ENCODE measurements around the gene ACOT8.
"Not testable (repeated sequence)": the region's sequence is repeated elsewhere in the genome, so short reads cannot be mapped to it uniquely, and the experiment has no call there.

Gene ACOT8

DNA sequence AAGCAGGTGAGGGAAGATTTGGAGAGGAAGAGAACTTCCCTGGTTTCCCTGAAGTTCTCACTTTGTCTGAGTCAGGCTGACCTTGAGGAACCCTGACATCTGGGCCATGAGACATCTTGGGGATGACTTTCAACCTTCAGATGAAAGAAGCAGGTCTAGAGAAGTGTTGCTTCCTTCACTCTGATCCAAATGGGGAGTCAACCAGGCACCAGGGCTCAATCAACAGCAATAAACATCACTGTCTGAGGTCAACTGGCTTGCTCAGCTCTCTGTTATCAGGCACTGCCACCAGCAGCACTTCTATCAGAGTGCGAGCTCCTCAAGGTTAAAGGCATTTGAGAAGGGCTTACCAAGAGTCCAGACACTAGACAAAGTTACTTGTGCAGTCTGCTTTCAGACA lies 6.3 kb downstream of the ACOT8 start:
- no peak for DNase-seq

DNA sequence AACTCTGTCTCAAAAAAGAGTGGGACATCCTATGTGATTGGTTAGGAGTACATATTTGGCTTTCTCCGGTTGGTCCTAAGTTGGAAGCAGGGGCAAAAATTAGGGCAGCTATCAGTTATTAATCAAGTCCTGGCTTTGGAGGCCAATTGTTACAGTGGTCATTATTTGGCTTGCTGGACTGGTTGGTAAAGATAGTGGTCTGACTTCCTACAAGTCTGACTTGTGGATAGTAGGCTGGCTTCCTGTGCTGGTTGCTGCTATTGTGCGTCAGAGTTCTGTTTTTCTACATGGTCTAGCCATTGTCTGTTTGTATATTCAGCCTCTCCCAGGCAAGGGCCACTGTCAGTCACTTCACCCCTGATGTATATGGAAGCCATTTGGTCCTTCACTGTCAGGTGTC lies 7.0 kb downstream of the ACOT8 start:
- DNase-seq: no peak

GRCh38 chr20:45848969-45849582 lies 8.1 kb downstream of the ACOT8 start:
- DNase-seq: no peak

DNA sequence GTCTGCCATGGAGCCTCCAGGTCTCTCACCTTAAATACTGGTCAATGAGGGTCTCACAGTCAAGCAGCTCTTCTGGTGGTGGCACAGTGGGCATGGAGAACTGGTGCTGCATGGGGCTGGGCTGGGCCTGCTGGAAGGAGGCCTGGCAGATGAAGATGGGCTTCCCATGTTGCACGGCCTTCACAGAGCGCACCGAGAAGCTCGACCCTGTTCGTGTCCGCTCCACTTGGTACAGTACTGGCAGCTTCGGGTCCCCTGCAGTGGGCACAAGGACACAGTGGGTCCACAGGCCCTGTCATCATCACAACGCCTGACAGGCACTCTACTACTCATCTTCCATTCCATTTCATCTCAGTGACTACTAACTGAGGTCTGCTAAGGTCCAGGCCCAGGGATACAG lies 8.8 kb downstream of the ACOT8 start:
- DNase-seq: no peak

GRCh38 chr20:45845452-45845851 lies 11.7 kb downstream of the ACOT8 start:
- no peak for DNase-seq

DNA sequence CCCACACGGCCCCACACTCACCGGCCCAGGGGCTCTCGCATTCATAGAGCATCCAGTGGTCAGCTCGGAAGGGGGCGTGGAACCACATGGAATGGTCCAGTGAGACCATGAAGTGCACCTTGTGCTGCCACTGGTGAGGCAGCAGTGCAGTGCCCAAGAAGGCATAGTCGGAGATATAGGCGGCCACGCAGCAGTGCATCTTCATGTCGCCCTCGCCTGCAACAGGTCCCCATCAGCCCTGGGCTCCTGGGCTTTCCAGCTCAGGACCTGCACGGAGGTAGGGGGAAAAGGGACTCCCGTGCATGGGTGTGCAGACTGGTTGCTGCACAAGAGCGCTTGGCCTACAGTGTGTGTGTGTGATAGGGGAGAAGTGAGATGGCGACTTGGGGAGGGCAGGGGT lies 13.7 kb downstream of the ACOT8 start:
- DNase-seq: no peak

GRCh38 chr20:45842169-45842812 lies 14.9 kb downstream of the ACOT8 start:
- DNase-seq: no peak

- no peak for DNase-seq
These were observed 15.6 kb downstream of the ACOT8 start for GRCh38 chr20:45841407-45842129.

DNA sequence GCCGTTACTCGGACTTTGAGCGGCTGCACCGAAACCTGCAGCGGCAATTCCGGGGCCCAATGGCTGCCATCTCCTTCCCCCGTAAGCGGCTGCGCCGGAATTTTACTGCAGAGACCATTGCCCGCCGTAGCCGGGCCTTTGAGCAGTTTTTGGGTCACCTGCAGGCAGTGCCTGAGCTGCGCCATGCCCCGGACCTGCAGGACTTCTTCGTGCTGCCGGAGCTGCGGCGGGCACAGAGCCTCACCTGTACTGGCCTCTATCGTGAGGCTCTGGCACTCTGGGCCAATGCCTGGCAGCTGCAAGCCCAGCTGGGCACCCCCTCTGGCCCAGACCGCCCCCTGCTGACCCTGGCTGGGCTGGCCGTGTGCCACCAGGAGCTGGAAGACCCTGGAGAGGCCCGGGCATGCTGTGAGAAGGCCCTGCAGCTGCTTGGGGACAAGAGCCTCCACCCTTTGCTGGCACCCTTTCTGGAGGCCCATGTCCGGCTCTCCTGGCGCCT lies 16.4 kb downstream of the ACOT8 start:
- no peak for DNase-seq

GRCh38 chr20:45836841-45837240 lies 20.4 kb downstream of the ACOT8 start:
- DNase-seq: no peak

DNA sequence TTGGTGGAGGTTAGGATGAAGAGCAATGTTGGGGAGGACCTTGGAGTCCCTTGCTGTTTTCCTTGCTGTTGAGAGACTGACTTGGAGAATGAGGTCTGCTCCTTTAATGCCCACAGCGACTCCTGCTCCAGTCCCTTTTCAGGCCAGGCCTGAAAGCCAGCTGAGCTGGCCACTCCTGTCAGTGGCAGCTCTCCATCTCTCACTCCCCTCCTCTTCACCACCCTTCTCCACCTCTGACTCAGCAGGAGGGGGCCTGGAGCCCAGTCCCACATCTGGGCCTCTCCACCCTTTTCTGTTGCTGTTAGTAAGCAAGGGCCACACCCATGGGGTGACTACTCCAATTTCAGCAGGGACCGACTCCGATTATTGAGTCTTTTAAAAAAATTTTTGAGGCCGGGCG lies 21.4 kb downstream of the ACOT8 start:
- no peak for DNase-seq

GRCh38 chr20:45835329-45835765 lies 21.8 kb downstream of the ACOT8 start:
- no peak for DNase-seq

DNA sequence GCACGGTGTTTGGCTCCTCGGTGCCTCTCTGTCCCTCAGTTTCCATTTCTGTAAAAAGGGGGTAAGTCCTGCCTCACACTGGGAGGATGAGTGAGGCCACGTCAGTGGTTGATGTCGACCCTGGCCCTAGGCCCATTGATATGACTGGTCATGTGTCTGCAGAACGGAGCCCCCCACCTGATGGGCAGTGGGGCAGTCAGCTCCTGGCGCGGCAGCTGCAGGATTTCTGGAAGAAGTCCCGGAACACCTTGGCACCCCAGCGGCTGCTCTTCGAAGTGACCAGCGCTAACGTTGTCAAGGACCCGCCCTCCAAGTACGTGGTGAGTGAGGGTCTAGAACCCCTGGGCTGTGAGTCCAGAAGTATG lies 22.4 kb downstream of the ACOT8 start:
- DNase-seq: no peak

GRCh38 chr20:45833883-45834796 lies 23.1 kb downstream of the ACOT8 start:
- no peak for DNase-seq

DNA sequence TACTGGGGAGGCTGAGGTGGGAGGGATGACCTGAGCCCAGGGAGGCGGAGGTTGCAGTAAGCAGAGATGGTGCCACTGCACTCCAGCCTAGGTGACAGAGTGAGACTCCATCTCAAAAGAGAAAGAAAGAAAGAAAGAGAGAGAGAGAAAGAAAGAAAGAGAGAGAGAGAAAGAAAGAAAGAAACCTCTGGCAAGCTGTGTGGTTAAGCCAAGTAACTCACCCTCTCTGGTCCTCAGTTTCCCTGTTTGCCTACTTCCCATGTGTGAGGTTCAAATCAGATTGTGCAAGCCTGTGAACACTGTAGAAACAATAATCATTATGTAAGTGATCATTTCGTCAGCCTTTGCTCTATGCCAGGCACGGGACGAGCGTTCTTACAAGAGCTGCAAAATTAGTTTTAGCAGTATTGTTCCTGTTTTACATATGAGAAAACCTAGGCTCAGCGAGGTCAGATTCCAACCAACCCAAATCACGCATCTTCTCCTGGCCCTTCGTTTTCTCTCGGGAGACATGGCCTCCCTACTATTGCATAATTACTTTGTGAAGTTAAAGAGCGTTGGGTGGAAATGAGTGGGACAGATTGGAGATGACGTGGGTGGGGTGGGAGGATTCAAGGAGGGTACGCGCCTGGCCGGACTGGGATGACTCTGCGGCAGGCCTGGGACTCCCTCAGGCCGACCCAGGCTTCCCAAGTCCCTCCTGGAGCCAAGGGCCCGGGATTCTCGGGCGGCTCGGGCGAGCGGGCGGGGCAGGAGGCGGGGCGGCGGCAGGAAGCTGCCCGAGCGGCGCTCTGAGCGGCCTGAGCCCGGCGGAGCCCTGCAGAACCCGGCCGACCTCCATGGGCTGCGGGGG lies 23.9 kb downstream of the ACOT8 start, which contains the start of gene SNX21:
TSS of gene SNX21 (plus strand) at position 770 of the 853 bp plus-strand sequence. CDS start 121 bp downstream, outside the sequence.
- no peak for DNase-seq

DNA sequence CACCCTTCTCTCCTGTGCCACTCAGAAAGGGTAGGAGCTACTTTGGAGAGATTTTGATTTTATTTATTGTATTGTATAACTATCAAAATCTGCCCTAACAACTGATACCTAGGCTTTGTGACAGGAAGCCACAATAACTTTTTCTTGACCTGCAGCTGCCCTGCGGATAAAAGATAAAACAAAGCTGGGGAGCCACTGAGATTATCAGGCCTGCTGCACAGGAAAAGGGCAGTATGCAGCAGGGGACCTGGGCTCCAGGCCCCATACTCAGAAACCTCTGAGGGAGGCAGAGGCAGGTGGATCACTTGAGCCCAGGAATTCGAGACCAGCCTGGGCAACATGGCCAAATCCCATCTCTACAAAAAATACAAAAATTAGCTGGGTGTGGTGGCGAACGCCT lies 24.6 kb downstream of the ACOT8 start:
- DNase-seq: no peak

GRCh38 chr20:45829673-45830106 lies 27.5 kb downstream of the ACOT8 start:
- not testable (repeated sequence) for DNase-seq

GRCh38 chr20:45828589-45828988 lies 28.6 kb downstream of the ACOT8 start:
- DNase-seq: no peak

DNA sequence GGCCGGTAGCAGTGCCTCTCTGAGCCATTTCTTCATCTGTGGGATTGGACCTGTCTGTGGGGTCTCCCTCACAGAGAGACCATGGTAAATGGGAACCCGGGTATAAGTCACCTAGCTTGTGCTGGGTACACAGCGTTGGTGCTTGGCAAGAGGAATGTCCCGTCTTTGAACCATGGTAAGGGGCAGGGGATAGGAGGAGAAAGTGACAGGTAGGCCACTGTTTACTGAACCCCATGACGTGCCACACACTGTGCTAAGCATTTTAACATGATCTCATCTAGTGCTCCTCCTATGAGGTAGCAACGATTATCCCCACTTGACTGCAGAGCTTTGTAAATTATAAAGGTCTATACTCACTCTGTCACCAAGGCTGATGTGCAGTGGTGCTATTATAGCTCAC lies 29.5 kb downstream of the ACOT8 start:
- no peak for DNase-seq

DNA sequence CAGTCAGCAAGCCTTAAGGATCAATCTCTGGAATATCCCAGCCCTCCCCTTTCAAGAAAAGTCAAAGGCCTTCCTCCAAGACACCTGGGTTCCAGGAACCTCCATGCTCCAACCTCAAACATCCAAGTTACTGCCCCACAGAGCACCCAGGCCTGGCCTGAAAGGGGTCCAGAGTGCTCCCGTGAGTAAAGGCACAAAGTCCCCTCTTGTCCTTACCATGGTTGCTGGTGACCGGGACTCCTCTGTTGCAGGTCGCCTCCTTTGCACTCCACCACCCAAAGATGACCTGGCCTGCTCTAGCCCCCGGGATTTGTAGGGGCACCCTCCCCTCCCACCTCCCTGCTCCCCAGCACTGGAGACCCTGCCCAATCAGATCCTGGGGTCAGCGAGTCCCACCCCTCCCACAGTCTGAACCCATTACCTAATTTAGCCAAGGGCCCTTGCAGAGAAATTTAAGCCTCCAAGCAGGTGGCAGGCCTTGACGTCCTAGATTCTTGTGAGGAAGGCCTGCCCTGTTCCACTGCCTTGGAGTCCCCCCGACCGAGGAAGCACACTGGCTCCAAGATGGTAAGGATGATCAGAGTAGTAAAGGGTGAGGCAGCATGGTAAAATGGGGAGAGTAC lies 30.1 kb downstream of the ACOT8 start, which contains the start of gene TNNC2:
TSS of gene TNNC2 (minus strand) at position 283 of the 623 bp plus-strand sequence. CDS start at position 219, 64 bp downstream.
- DNase-seq: no peak

DNA sequence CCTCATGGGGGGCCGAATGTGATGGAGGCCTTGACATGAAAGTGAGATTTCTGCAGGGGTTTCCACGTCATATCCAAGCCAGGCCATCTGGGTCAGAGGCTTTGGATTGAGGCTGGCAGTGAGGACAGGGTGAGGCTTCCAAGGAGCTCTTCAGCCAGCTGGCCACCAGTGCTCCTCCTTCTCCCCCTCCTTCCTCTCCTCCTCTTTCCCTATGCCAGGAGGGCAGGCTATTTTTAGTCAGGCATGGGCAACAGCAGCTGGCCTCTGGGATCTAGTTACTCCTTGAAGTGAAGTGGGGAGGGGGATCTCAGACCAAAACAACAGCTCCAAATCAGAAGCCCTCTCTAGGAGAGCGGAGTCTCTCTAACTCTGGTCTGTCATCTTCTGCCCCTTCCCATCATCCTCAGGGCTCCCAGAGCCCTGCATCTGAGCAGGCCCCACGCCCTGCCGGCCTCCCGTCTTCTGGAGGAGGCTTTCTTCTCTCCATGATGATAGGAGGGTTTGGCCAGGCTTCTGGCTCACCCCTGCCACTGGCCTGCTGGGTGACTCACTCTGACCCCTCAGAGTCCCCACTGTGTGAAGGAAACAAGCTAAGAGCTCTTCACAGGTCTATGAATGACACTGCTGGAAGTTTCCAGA lies 30.7 kb downstream of the ACOT8 start:
- no peak for DNase-seq

Data from NCI-H1694 (cell line).